Hematopoietic multipotent progenitor cell treated with erythropoietin and hydrocortisone succinate and interleukin-3 and kit ligand, for 4 days (in vitro differentiated cells): ENCODE data around the gene ALDH3B2.

Source experiments
- DNase-seq: peaks from one replicate; pipeline ENCODE4 v3.0.0-alpha.2; 2015

The ALDH3B2 gene

GRCh38 chr11:67612751-67613150 is 61.7 kb downstream of the ALDH3B2 start:
- DNase-seq, result no peak
